GM19239 (cell line): ENCODE results near the gene CNBD2.
A peak's percentile ranks its signal among the peaks of the same experiment; 100 is the strongest.
"Not testable (repeated sequence)": the region's sequence is repeated elsewhere in the genome, so short reads cannot be mapped to it uniquely, and the experiment has no call there.

Experiments used
- DNase-seq: peaks from one replicate; pipeline ENCODE4 v3.0.0; 2011; ENCODE audit warnings: low spot score; ENCODE audit not compliant: insufficient read length
- FAIRE-seq: peaks from 2 replicates; lab custom pipeline; 2011; peaks lifted over from hg19 to GRCh38; lab: Jason Lieb, UNC

Gene CNBD2

GRCh38 chr20:36053863-36054518 is 85.6 kb downstream of the CNBD2 start:
- not testable (repeated sequence) for DNase-seq

GRCh38 chr20:36055145-36055544 is 86.8 kb downstream of the CNBD2 start:
- no peak for DNase-seq
- FAIRE-seq: no peak

More at GRCh38 chr20:36053863-36054518, 85.6 kb downstream of the CNBD2 start:
- not testable (repeated sequence) for FAIRE-seq

GRCh38 chr20:36060676-36061075 is 92.3 kb downstream of the CNBD2 start:
- no peak for DNase-seq
- no peak for FAIRE-seq

- DNase-seq (no peak), FAIRE-seq (no peak)
Measured at GRCh38 chr20:36061754-36062153, 93.4 kb downstream of the CNBD2 start.

GRCh38 chr20:36062799-36063198 is 94.4 kb downstream of the CNBD2 start:
- FAIRE-seq (no peak), DNase-seq (no peak)

- DNase-seq (no peak), FAIRE-seq (no peak)
Measured at GRCh38 chr20:36063916-36064657, 95.7 kb downstream of the CNBD2 start.

GRCh38 chr20:36064658-36065426 is 96.5 kb downstream of the CNBD2 start:
- FAIRE-seq (peak; percentile 66), DNase-seq (peak; percentile 95)

GRCh38 chr20:36065427-36065998 is 97.1 kb downstream of the CNBD2 start:
- FAIRE-seq (no peak), DNase-seq (no peak)

- FAIRE-seq: no peak
- DNase-seq: no peak
Measured at GRCh38 chr20:36066777-36067176, 98.4 kb downstream of the CNBD2 start.

GRCh38 chr20:36068526-36068925 is 100.1 kb downstream of the CNBD2 start:
- not testable (repeated sequence) for FAIRE-seq

GRCh38 chr20:36070451-36070850 is 102.1 kb downstream of the CNBD2 start:
- DNase-seq (no peak), FAIRE-seq (no peak)

More at GRCh38 chr20:36068526-36068925, 100.1 kb downstream of the CNBD2 start:
- not testable (repeated sequence) for DNase-seq

GRCh38 chr20:36071848-36072247 is 103.5 kb downstream of the CNBD2 start:
- FAIRE-seq (no peak), DNase-seq (no peak)

GRCh38 chr20:36074983-36075382 is 106.6 kb downstream of the CNBD2 start:
- no peak for DNase-seq
- no peak for FAIRE-seq

- DNase-seq, FAIRE-seq: not testable (repeated sequence)
Measured at GRCh38 chr20:36077762-36078161, 109.4 kb downstream of the CNBD2 start.

- FAIRE-seq (no peak), DNase-seq (no peak)
Measured at GRCh38 chr20:36079486-36079885, 111.1 kb downstream of the CNBD2 start.

- not testable (repeated sequence) for DNase-seq, FAIRE-seq
Measured at GRCh38 chr20:36079984-36080383, 111.6 kb downstream of the CNBD2 start.
